PFSK-1 (cell line): Measurements from ENCODE around the gene PTH1R. TPM values are rescaled to one million over a fixed set of nuclear protein-coding genes. Genes with fewer than 3 reads are reported as not detected.

Experiments used
- FOXP2 ChIP-seq: optimal IDR thresholded peaks from 2 replicates; pipeline ENCODE3; 2011; ENCODE audit warnings: borderline replicate concordance, control low read depth, inconsistent platforms; ENCODE audit not compliant: insufficient read depth; ENCODE audit errors: extremely low read length, extremely low read depth
- POLR2AphosphoS5 ChIP-seq: IDR thresholded peaks from 2 replicates; pipeline ENCODE4 v1.6.1; 2012; ENCODE audit warnings: low read depth, mild to moderate bottlenecking, control low read depth, low read length, moderate library complexity
- SIN3A ChIP-seq: IDR thresholded peaks from 2 replicates; pipeline ENCODE4 v1.6.1; 2012; ENCODE audit warnings: mild to moderate bottlenecking, low read length, moderate library complexity, borderline replicate concordance; ENCODE audit not compliant: insufficient read depth
- TAF1 ChIP-seq: IDR thresholded peaks from 2 replicates; pipeline ENCODE4 v1.6.1; 2012; ENCODE audit warnings: low read length, control low read depth, borderline replicate concordance; ENCODE audit not compliant: insufficient read depth
- polyA plus RNA-seq: library from polyadenylated mRNA; unstranded; fragments of >200 nt; gene quantifications from one replicate; pipeline ENCODE4 v1.2.1, GENCODE V29; 2012; ENCODE audit warnings: low read depth, missing spikeins; ENCODE audit not compliant: insufficient read length
- TF ChIP-seq, protein P1 (sequence below), 2 experiments: IDR thresholded peaks; 2 replicates each; pipeline versions ENCODE4 v1.6.1 to v1.8.0; 2011 to 2012; ENCODE audit warnings: low read depth in 2 of 2, low read length in 2 of 2, control low read depth in 1 of 2, inconsistent platforms in 1 of 2, mild to moderate bottlenecking in 1 of 2, moderate library complexity in 1 of 2; ENCODE audit not compliant: insufficient read depth in 1 of 2

Gene PTH1R
- 0.34 TPM for polyA plus RNA-seq

DNA sequence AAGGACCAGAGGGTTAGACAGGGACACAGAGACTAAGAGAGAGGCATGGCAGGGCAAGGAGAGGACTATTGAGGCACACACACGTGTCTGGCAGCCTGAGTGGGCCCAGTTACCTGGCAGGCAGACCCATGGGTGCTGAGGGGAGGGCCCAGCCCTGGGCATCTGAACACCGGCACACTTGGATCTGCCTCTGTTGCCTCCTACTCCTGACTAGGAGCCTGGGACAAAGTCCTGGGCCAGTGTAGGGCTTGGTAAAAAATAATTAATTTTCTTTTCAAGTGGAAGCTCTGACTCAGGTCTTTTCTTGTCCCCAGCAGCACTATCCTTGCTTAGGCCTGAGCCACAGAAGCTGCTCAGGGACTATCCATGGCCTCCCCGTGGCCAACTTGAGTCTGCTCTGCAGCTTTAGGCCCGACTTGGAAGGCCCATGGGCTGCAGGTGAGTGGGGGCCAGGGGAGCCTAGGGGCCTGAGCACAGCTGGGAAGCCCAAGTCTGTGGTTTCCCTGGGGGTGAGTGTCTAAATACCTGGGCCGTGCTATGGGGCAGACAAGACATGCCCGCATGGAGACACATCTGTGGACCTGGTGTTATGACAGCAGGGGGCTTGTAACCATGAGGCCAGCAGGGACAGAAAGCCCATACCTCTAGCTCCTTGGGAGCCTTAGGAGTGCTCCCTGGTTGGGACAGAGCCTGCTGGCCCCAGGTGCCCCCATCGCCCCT is at the start of gene PTH1R:
Gene PTH1R, plus strand, starts transcription at position 316 of the 720 bp plus-strand sequence. CDS start 5,839 bp downstream, outside the sequence.
- no peak for TF ChIP-seq FOXP2
- TF ChIP-seq, protein P1, sequence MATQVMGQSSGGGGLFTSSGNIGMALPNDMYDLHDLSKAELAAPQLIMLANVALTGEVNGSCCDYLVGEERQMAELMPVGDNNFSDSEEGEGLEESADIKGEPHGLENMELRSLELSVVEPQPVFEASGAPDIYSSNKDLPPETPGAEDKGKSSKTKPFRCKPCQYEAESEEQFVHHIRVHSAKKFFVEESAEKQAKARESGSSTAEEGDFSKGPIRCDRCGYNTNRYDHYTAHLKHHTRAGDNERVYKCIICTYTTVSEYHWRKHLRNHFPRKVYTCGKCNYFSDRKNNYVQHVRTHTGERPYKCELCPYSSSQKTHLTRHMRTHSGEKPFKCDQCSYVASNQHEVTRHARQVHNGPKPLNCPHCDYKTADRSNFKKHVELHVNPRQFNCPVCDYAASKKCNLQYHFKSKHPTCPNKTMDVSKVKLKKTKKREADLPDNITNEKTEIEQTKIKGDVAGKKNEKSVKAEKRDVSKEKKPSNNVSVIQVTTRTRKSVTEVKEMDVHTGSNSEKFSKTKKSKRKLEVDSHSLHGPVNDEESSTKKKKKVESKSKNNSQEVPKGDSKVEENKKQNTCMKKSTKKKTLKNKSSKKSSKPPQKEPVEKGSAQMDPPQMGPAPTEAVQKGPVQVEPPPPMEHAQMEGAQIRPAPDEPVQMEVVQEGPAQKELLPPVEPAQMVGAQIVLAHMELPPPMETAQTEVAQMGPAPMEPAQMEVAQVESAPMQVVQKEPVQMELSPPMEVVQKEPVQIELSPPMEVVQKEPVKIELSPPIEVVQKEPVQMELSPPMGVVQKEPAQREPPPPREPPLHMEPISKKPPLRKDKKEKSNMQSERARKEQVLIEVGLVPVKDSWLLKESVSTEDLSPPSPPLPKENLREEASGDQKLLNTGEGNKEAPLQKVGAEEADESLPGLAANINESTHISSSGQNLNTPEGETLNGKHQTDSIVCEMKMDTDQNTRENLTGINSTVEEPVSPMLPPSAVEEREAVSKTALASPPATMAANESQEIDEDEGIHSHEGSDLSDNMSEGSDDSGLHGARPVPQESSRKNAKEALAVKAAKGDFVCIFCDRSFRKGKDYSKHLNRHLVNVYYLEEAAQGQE (IDR thresholded peaks at IDR 0.05; ENCODE audit: insufficient read depth in 1 of 2, low read depth in 2 of 2, low read length in 2 of 2) = no peak

- TF ChIP-seq FOXP2 (no peak), POLR2AphosphoS5 (no peak), SIN3A (no peak)
Measured at GRCh38 chr3:46829699-46830208, 47.8 kb upstream of the PTH1R start.

DNA sequence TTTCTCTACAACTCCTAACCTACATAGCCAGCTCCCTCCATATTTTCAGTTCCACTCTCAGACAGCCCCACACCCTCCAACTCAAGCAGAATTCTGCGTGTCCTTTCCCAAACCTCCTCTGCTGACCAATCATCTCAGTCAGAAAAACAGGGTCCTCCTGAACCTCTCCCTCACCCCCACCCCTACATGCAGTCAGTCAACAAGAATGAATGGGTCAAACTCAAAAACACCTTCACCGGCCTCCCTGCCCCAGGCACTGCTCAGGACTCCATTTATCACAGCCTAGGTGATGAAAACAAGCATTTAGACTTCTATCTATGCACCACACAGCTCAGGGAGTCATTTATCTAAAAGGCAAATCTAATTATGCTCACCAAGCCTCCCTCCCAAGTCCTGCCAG is 46.7 kb upstream of the PTH1R start:
- TF ChIP-seq SIN3A = no peak
- no peak for TF ChIP-seq TAF1
- TF ChIP-seq, protein P1 (IDR thresholded peaks at IDR 0.05; ENCODE audit: insufficient read depth in 1 of 2, low read depth in 2 of 2, low read length in 2 of 2) = no peak

DNA sequence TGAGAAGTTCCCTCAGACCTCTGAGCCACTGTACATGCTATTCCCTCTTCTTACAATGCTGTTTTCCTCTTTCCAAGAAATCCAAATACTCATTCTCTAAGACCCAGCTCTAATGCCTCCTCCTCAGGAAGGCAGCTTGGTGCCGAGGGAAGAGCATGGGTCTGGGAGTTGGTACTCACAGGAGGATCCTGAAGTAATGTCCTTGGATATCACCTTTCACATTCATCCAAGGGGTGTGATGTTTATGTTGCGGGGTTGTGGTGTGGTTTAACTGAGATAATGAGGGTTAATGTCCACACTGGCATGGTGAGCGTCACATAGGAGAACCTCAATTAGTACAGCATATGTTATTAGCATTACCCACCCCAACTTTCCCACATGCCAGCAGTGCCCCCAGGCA is 46.2 kb upstream of the PTH1R start:
- TF ChIP-seq SIN3A = no peak
- TF ChIP-seq, protein P1 (IDR thresholded peaks at IDR 0.05; ENCODE audit: insufficient read depth in 1 of 2, low read depth in 2 of 2, low read length in 2 of 2) = no peak
- no peak for TF ChIP-seq TAF1
- no peak for TF ChIP-seq POLR2AphosphoS5
- TF ChIP-seq FOXP2 = no peak

GRCh38 chr3:46831841-46832240 is 45.7 kb upstream of the PTH1R start:
- TF ChIP-seq TAF1 (no peak), FOXP2 (no peak), SIN3A (no peak), POLR2AphosphoS5 (no peak)
- TF ChIP-seq, protein P1 (IDR thresholded peaks at IDR 0.05; ENCODE audit: insufficient read depth in 1 of 2, low read depth in 2 of 2, low read length in 2 of 2) = no peak
